ENCODE data around the gene PARD3B.
A peak's percentile ranks its signal among the peaks of the same experiment; 100 is the strongest.

PARD3B gene

GRCh38 chr2:204967199-204967960 lies 422.1 kb downstream of the PARD3B start:
- peak; percentile 2 for DNase-seq (ENCODE audit: low read depth)

GRCh38 chr2:204971206-204971907 lies 426.1 kb downstream of the PARD3B start:
- DNase-seq (ENCODE audit: low read depth), result no peak

GRCh38 chr2:204972161-204972560 lies 426.9 kb downstream of the PARD3B start:
- no peak for DNase-seq (ENCODE audit: low read depth)

GRCh38 chr2:204972606-204973336 lies 427.5 kb downstream of the PARD3B start:
- DNase-seq (ENCODE audit: low read depth), result no peak

GRCh38 chr2:204973616-204974015 lies 428.3 kb downstream of the PARD3B start:
- no peak for DNase-seq (ENCODE audit: low read depth)

- DNase-seq (ENCODE audit: low read depth), result no peak
Observed at GRCh38 chr2:204974487-204974886, 429.2 kb downstream of the PARD3B start.

GRCh38 chr2:204977914-204978313 lies 432.6 kb downstream of the PARD3B start:
- no peak for DNase-seq (ENCODE audit: low read depth)

- DNase-seq (ENCODE audit: low read depth), result no peak
Observed at GRCh38 chr2:204982303-204982702, 437.0 kb downstream of the PARD3B start.

- no peak for DNase-seq (ENCODE audit: low read depth)
Observed at GRCh38 chr2:204984518-204984917, 439.2 kb downstream of the PARD3B start.

- no peak for DNase-seq (ENCODE audit: low read depth)
Observed at GRCh38 chr2:204986641-204987040, 441.4 kb downstream of the PARD3B start.

GRCh38 chr2:204988836-204989235 lies 443.6 kb downstream of the PARD3B start:
- DNase-seq (ENCODE audit: low read depth), result no peak

- no peak for DNase-seq (ENCODE audit: low read depth)
Observed at GRCh38 chr2:204989877-204990276, 444.6 kb downstream of the PARD3B start.

- DNase-seq (ENCODE audit: low read depth), result no peak
Observed at GRCh38 chr2:205001300-205001966, 456.2 kb downstream of the PARD3B start.

- DNase-seq (ENCODE audit: low read depth), result no peak
Observed at GRCh38 chr2:205002390-205002789, 457.1 kb downstream of the PARD3B start.

- no peak for DNase-seq (ENCODE audit: low read depth)
Observed at GRCh38 chr2:205003288-205003687, 458.0 kb downstream of the PARD3B start.

- no peak for DNase-seq (ENCODE audit: low read depth)
Observed at GRCh38 chr2:205010196-205010595, 464.9 kb downstream of the PARD3B start.

- DNase-seq (ENCODE audit: low read depth), result no peak
Observed at GRCh38 chr2:205011031-205011430, 465.8 kb downstream of the PARD3B start.

GRCh38 chr2:205012961-205013360 lies 467.7 kb downstream of the PARD3B start:
- DNase-seq (ENCODE audit: low read depth), result no peak

GRCh38 chr2:205013586-205013985 lies 468.3 kb downstream of the PARD3B start:
- no peak for DNase-seq (ENCODE audit: low read depth)

- no peak for DNase-seq (ENCODE audit: low read depth)
Observed at GRCh38 chr2:205014201-205014600, 468.9 kb downstream of the PARD3B start.

- no peak for DNase-seq (ENCODE audit: low read depth)
Observed at GRCh38 chr2:205017381-205017780, 472.1 kb downstream of the PARD3B start.

- DNase-seq (ENCODE audit: low read depth), result no peak
Observed at GRCh38 chr2:205017912-205018311, 472.6 kb downstream of the PARD3B start.
